ENCODE data around the gene SMIM8.

Gene SMIM8

GRCh38 chr6:87384449-87384848 lies 62.1 kb downstream of the SMIM8 start:
- H2AFZ ChIP-seq (ENCODE audit: low read length) = no peak overlapping the region
- TF ChIP-seq EZH2 (IDR thresholded peaks at IDR 0.05; ENCODE audit: borderline replicate concordance, low read length) (no peak), CTCF (IDR thresholded peaks at IDR 0.05; ENCODE audit: low read length) (no peak)
- H3K4me3 ChIP-seq (ENCODE audit: low read depth, low read length, poor library complexity, severe bottlenecking) = no peak overlapping the region

GRCh38 chr6:87391334-87391733 lies 68.9 kb downstream of the SMIM8 start:
- Histone ChIP-seq H3K9me3 (ENCODE audit: low read length) (no peaks in the 10 kb centered on the region), H3K27ac (ENCODE audit: low read depth, low read length, poor library complexity, severe bottlenecking) (no peak overlapping the region), H3K9ac (ENCODE audit: low read length) (no peak overlapping the region), H4K20me1 (ENCODE audit: insufficient read depth, low read length) (no peaks in the 10 kb centered on the region), H2AFZ (ENCODE audit: low read length) (no peak overlapping the region), H3K9me2 (ENCODE audit: low read depth, low read length) (no peaks in the 10 kb centered on the region), H3K27me3 (ENCODE audit: insufficient read depth, low read length) (no peaks in the 10 kb centered on the region), H3K79me2 (ENCODE audit: insufficient read depth, low read length) (no peaks in the 10 kb centered on the region), H3F3A (ENCODE audit: insufficient read depth, low read length) (0 out of 2 replicates have a peak, but pooled peaks cover 3% of the 10 kb centered on the region), H3K36me3 (ENCODE audit: insufficient read depth, low read length) (no peaks in the 10 kb centered on the region), H3K4me2 (ENCODE audit: low read length) (no peak overlapping the region), H3K4me1 (ENCODE audit: insufficient read depth, low read length, severe bottlenecking) (no peaks in the 10 kb centered on the region), H3K4me3 (ENCODE audit: low read depth, low read length, poor library complexity, severe bottlenecking) (no peak overlapping the region)
- TF ChIP-seq CTCF (IDR thresholded peaks at IDR 0.05; ENCODE audit: low read length) (peak; percentile 78), EZH2 (IDR thresholded peaks at IDR 0.05; ENCODE audit: borderline replicate concordance, low read length) (no peak)

More at GRCh38 chr6:87384449-87384848, 62.1 kb downstream of the SMIM8 start:
- no peaks in the 10 kb centered on the region for H3K9me3 ChIP-seq (ENCODE audit: low read length)
- H4K20me1 ChIP-seq (ENCODE audit: insufficient read depth, low read length) = no peaks in the 10 kb centered on the region
- H3K27ac ChIP-seq (ENCODE audit: low read depth, low read length, poor library complexity, severe bottlenecking) = no peak overlapping the region
- H3K27me3 ChIP-seq (ENCODE audit: insufficient read depth, low read length) = no peaks in the 10 kb centered on the region
- H3K4me2 ChIP-seq (ENCODE audit: low read length) = no peak overlapping the region
- H3K79me2 ChIP-seq (ENCODE audit: insufficient read depth, low read length) = no peaks in the 10 kb centered on the region
- peaks cover 5% of the 10 kb centered on the region for H3K4me1 ChIP-seq (ENCODE audit: insufficient read depth, low read length, severe bottlenecking)
- 0 out of 2 replicates have a peak, but pooled peaks cover 3% of the 10 kb centered on the region for H3F3A ChIP-seq (ENCODE audit: insufficient read depth, low read length)
- H3K9ac ChIP-seq (ENCODE audit: low read length) = no peak overlapping the region
- no peaks in the 10 kb centered on the region for H3K36me3 ChIP-seq (ENCODE audit: insufficient read depth, low read length)
- no peaks in the 10 kb centered on the region for H3K9me2 ChIP-seq (ENCODE audit: low read depth, low read length)

All from OCI-LY1 (cell line).